ENCODE data around the gene WDR33.
"Not testable (repeated sequence)": the region's sequence is repeated elsewhere in the genome, so short reads cannot be mapped to it uniquely, and the experiment has no call there.

Gene WDR33

GRCh38 chr2:127763776-127764175, 47.2 kb downstream of the WDR33 start:
- DNase-seq (ENCODE audit: low read depth, low spot score): no peak

DNA sequence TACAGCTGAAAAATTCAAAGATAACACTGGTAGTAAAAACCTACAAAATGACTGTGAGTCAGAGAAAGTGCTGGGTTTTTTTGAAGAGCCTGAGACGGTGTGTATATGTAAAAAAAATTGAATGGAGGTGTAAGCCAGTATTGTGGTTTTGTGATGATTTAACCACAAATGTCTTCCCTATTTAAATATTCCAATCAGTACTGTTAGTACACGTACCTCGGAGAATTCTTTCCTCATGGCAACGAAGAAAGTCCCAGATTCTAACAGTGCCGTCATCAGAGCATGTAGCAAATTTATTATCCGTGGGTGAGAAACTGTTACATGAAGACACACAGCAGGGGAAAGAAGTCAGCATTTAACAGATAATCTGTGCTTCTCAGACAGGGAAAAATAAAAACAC, 48.1 kb downstream of the WDR33 start:
- DNase-seq (ENCODE audit: low read depth, low spot score): no peak

GRCh38 chr2:127762441-127762840, 48.5 kb downstream of the WDR33 start:
- no peak for DNase-seq (ENCODE audit: low read depth, low spot score)

DNA sequence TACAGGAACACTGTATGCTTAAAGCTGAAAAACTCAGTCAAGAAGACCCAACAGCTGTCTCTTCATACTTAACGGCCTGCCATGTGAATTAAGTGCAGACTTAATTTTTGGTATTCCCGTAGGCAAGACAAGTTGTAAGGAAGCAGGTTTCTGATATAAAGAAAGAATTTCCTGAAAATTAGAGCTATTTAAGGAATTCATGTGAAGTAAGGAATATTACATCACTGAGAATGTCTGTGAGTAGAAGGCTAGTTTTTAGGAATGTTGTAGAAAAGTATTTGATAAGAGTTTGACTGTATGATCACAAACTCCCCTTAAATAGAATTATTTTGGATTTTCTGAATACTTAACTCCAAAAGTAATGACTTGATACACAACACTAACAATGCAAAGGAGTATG, 51.0 kb downstream of the WDR33 start:
- DNase-seq (ENCODE audit: low read depth, low spot score): no peak

- DNase-seq (ENCODE audit: low read depth, low spot score): no peak
Observed at GRCh38 chr2:127754186-127754585, 56.8 kb downstream of the WDR33 start.

DNA sequence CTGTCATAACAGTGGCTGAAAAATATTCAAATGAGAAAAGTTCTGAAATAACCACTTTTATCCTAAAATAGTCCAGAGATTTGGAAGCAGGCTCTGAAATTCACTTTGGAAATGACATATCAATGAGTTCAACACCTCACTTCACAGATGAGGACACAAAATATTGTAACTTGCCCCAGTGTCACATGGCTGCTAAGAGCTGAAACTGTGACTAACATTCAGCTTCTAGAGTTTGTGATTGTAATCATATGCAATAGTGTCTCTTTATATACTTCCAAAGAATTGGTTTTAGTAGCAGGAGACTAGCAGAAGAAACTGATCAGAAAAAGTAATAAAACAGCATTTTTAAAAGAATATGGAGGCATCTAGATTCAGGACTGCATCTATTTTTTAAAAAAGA, 57.6 kb downstream of the WDR33 start:
- no peak for DNase-seq (ENCODE audit: low read depth, low spot score)

DNA sequence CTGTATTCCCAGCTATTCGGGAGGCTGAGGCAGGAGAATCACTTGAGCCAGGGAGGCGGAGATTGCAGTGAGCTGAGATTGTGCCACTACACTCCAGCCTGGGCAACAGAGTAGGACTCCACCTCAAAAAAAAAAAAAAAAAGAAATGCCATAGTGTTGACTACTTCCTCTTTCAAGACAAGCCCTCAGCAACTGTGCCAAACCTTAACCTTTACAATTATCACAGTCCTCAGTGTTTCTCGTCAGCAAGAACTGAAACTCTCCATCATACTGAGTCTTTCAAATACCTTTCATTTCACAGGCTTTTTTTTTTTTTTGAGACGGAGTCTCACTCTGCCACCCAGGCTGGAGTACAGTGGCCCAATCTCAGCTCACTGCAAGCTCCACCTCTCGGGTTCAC, 61.4 kb downstream of the WDR33 start:
- not testable (repeated sequence) for DNase-seq (ENCODE audit: low read depth, low spot score)

GRCh38 chr2:127747621-127748020, 63.4 kb downstream of the WDR33 start:
- DNase-seq (ENCODE audit: low read depth, low spot score): no peak

DNA sequence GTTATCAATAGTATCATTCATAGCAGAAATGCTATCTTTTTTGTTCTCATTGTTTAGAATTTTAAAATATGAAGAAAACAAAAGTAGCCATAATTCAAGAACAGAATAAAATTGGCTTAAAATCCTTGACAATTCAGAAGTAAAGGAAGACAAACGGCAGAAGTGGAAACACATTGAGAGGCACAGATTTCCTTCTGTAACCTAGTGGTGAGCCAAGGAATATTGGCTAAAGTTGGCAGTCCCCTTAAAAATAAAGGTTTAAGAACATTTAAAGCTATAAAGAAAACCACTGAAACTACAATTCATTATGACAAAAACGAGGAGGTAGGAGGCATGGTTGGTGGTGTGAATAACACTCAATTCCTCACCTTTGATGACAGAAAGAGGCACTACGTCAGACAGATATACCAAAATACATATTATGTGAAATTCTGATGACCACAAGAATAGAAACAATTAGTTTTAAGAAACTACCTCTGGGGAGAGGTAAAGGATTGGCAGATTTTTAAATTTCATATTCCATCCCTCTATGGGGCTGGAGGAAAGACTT, 67.4 kb downstream of the WDR33 start:
- DNase-seq (ENCODE audit: low read depth, low spot score): no peak

DNA sequence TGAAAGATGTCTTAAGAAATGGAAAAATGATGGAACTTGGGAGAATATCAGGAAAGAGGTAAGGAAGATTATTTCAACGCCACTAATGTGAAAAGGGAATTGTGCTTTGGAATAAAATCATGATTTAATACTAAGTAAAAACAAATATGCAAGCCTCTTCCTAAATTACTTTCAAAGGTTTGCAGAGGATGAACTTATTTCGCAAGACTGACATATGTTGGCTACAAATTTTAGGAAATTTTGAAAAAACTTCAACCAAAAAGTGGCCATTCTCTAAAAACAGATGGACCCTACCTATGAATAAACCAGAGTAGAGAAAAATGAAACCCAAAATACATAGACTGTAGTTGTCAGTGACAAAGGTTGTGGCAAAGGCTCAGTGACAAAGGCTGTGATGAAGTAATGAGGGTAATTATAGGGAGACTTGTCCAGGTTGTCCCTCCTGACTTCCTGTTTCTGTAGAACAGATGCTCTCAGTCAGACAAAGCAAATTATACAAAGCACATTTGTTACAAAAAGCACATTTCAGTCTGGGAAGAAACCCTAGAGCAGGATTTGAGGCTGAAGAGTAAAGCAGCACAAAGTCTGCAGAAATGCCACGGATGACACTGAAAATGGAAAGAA, 70.2 kb downstream of the WDR33 start:
- DNase-seq (ENCODE audit: low read depth, low spot score): no peak

DNA sequence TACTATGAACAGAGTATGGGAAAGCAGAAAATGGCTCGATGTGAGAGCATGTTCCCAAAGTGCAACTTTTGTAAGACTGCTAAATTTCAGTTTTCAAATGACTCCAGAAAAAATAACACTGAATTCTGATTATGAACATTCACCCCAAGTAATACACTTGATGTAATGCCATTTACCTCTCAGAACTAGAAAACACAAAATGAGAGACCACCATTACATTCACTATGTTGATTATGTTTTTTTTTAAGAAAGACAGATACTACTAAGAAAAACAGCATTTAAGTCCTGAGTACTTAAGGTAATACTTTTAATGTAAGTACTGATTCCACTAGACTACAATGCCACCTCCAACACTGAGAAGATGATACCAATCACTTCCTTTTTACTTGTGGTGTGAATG, 71.2 kb downstream of the WDR33 start:
- no peak for DNase-seq (ENCODE audit: low read depth, low spot score)

DNA sequence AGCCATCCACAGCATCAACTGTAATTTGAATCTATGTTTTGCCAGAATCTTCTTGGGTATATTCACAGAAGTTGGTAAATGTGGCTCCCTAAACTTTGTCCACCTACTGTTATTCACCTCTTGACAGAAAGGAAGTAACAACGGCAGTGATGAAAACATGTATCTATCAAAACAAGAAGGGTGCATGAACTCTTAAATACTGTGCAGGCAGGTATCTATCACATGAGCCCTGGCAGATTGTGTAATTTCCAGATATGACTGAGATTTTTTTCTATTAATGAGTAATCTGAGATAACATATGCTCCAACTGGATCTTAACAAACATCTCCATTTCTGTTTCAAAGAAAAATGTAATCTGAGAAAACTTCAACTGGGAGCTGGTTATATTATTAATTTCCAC, 73.1 kb downstream of the WDR33 start:
- DNase-seq (ENCODE audit: low read depth, low spot score): no peak

GRCh38 chr2:127735537-127736399, 75.2 kb downstream of the WDR33 start:
- DNase-seq (ENCODE audit: low read depth, low spot score): no peak

DNA sequence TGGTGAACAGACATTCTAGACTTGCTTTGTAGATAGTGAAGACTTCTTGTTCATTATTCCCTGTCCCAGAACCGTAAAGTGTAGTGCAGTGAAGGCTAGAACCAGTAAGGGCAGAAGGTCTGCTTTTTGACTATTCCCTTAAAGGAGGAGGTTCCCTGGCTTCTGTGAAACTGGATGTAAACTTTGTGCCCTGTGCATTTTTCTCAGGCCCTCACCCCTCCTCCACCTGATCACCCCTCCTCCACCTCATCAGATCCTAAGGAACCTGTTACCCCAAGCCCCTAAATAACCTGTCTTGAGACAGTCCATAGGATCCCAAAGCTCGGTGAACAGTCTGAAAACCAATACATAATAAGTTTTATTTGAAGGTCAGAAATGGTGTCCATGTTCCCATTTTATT, 75.9 kb downstream of the WDR33 start:
- DNase-seq (ENCODE audit: low read depth, low spot score): no peak

DNA sequence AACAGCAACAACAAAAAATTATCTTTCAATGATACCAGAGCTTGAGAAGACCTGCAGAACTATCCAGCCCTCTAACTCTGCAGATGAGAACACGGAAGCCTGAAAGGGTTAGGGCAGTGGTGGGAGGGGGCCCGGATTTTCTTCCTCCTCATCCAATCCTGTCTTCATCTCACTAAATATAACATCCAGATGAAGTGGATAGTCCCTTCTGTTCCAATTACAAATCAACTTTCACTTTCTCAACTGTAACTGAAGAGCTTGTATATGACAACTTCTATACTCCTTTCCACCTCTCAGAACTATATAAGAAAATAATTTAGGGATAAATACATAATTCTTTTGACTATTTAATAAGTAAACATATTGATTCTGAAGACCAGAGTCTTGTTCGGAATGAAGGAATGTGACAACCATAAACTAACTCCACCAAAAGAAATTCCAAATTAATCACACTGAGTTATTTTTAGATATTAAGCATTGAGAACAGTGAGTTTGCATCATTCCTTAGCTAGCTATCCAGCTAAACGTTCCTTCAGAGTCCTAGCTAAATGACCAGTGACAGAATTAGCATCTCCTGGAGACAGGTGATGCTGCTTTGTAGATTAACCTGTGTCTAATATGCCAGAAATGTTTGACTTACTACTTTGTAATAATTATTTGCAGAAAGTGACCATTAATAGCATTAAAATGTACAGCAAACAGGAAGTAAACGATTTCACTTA, 77.0 kb downstream of the WDR33 start:
- DNase-seq (ENCODE audit: low read depth, low spot score): no peak

DNA sequence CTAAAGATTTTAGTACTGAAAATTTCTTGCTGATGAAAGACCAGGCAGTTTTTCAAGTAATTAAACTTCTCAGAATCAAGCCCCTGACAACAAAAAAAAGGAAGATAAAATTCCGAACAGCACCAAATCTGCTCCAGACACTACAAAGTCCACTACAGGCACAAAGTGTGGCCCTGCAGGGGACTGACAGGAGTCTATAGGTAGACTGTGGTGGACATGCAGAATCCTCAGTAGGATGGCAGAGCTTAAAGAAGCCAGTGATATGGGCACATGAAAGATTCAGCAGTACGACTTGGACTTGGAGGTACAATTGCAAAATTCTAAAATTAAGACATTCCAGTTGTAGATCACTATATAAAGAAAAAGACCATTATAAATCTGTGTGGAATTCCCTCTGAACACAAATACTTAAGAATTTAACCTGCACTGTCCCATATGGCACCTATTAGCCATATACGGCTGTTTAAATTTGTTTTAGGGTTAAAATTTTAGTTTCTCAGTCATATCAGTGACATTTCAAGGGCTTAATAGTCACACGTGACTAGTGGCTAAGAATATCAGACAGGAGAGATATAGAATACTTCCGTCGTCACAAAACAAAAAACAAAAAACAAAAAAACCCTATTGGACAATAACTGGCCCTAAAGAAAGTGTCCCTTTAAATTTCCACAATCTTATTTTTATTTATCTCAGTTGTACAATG, 77.7 kb downstream of the WDR33 start:
- DNase-seq (ENCODE audit: low read depth, low spot score): no peak

DNA sequence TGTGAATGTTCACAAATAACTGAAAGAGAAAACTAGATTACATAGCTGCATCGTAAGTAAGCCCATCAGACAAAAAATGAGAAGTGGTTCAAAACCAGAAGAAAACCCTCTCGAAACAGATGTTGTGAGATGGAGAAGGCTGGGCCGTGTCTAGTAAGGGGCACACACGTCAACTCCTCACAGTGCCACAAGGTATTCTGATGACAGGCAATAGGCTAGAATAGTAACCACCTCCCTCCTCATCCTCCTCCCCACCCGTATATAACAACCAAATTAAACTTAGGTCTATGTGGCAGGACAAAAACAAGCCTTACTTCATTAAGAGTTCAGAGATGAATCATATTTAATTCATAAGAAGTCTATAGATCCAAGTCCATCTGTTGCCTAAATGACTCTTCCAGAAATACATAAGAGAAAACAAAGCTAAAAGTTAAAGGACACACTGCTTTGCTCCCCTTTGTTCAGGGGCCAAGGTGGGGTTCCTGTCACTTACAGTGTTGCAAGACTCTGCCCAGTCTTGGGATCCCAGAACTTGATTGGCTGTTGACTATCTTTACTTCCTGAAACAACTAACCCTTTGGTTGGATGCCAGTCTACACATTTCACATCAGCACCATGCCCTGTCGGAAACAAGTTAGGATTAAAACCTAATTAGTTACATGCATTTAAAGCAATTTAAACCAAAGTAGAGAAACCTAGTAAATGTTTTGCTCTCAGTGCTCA, 84.7 kb downstream of the WDR33 start:
- no peak for DNase-seq (ENCODE audit: low read depth, low spot score)

- no peak for DNase-seq (ENCODE audit: low read depth, low spot score)
Observed at GRCh38 chr2:127722807-127723206, 88.2 kb downstream of the WDR33 start.

- DNase-seq (ENCODE audit: low read depth, low spot score): no peak
Observed at GRCh38 chr2:127721978-127722355, 89.0 kb downstream of the WDR33 start.

DNA sequence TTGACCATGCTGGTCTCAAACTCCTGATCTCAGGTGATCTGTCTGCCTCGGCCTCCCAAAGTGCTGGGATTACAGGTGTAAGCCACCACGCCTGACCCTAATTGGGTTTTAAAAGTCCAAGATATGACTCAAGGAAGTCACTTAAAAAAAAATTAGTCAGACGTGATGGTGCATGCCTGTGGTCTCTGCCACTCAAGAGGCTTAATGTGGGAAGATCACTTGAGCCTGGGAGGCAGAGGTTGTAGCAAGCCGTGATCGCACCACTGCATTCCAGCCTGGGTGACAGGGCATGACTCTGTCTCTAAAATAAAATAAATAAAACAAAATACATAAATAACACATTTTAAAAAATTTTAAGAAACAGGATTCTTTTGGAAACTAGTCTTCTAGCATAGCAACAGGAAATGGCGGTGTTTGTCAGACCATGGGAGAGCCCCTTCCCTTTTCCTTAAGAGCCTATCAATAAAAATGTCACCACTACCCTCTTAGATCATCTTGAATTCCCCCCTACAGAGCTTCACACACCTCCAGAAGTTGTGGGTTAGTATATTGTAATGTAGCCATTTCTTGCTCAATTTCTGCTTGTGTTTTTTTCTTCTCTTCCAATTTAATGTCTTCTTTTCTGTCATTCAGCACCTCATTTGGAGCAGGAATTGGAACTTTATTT, 89.5 kb downstream of the WDR33 start:
- DNase-seq (ENCODE audit: low read depth, low spot score): no peak

All from activated CD4-positive, CD25-positive, alpha-beta regulatory T cell treated with anti-CD3 and anti-CD28 coated beads, Interleukin-2, amount 50 U/mL, for 16 hours (primary cell).